GM23338 (cell line): ENCODE data around the gene CTRB1. TPM values are rescaled to one million over a fixed set of nuclear protein-coding genes. Genes with fewer than 3 reads are reported as not detected.

Source experiments
- CREB1 ChIP-seq: fragments of 250-450 bp; sonication (Bioruptor Pico); IDR thresholded peaks from 2 replicates; pipeline ENCODE4 v1.5.0; 2020; ENCODE audit warnings: low read depth, mild to moderate bottlenecking, moderate library complexity
- ETS1 ChIP-seq: IDR thresholded peaks from 2 replicates; pipeline ENCODE4 v1.6.1; 2016; ENCODE audit warnings: antibody characterized with exemption
- EZH2phosphoT487 ChIP-seq: fragments of 200-600 bp; sonication (generic); IDR thresholded peaks from one replicate; pipeline ENCODE4 v1.8.1; 2018; ENCODE audit warnings: antibody characterized with exemption; ENCODE audit not compliant: unreplicated experiment
- JUNB ChIP-seq: IDR thresholded peaks from one replicate; pipeline ENCODE4 v1.6.1; 2016; ENCODE audit warnings: antibody characterized with exemption; ENCODE audit not compliant: unreplicated experiment
- REST ChIP-seq: IDR thresholded peaks from one replicate; pipeline ENCODE4 v1.6.1; 2018; ENCODE audit warnings: antibody characterized with exemption; ENCODE audit not compliant: unreplicated experiment
- ZNF114 ChIP-seq: fragments of 250-450 bp; sonication (Bioruptor Pico); IDR thresholded peaks from 2 replicates; pipeline ENCODE4 v1.5.0; 2020; ENCODE audit warnings: mild to moderate bottlenecking, moderate library complexity
- ZNF331 ChIP-seq: fragments of 250-450 bp; sonication (Bioruptor Pico); IDR thresholded peaks from 2 replicates; pipeline ENCODE4 v1.5.0; 2020; ENCODE audit warnings: low read depth, mild to moderate bottlenecking, moderate library complexity
- ZNF462 ChIP-seq: fragments of 250-450 bp; sonication (Bioruptor Pico); IDR thresholded peaks from 2 replicates; pipeline ENCODE4 v1.5.0; 2020; ENCODE audit warnings: mild to moderate bottlenecking, moderate library complexity
- polyA plus RNA-seq: library from polyadenylated mRNA; unstranded; fragments of >200 nt; fragmentation: Nextera tagmentation; extraction: Ambion mirVana; gene quantifications from 2 replicates; pipeline ENCODE4 v1.2.1, GENCODE V29; 2016
- total RNA-seq: library from RNA; depleted of rRNA; stranded (reverse); fragments of >200 nt; shearing (Covaris generic); gene quantifications from 2 replicates; pipeline ENCODE4 v1.2.3, GENCODE V29; 2014

Gene CTRB1
- total and polyA plus RNA-seq, 2 experiments from 2014 or later: not detected

- TF ChIP-seq ZNF462 (CRISPR knock-in tag): no peak
- TF ChIP-seq ZNF114 (CRISPR knock-in tag): no peak
- no peak for TF ChIP-seq JUNB
- no peak for TF ChIP-seq CREB1 (CRISPR knock-in tag)
- no peak for TF ChIP-seq EZH2phosphoT487
- no peak for TF ChIP-seq REST
- no peak for TF ChIP-seq ETS1
- TF ChIP-seq ZNF331 (CRISPR knock-in tag): no peak
These were observed 17.0 kb downstream of the CTRB1 start (continued) for GRCh38 chr16:75235721-75236193.
